Glutamatergic neuron (in vitro differentiated cells): ENCODE measurements around the gene NAV1. TPM values are rescaled to one million over a fixed set of nuclear protein-coding genes. Genes with fewer than 3 reads are reported as not detected.
A peak's percentile ranks its signal among the peaks of the same experiment; 100 is the strongest.

Experiments
- DNase-seq: peaks from one replicate; pipeline ENCODE4 v3.0.0; 2022
- H3K27ac Mint-ChIP-seq: one replicate; pipeline ENCODE4 v1.8.0; 2020; ENCODE audit warnings: mild to moderate bottlenecking, mixed read lengths, inconsistent platforms; ENCODE audit not compliant: unreplicated experiment
- H3K27me3 Mint-ChIP-seq: one replicate; pipeline ENCODE4 v1.8.0; 2020; ENCODE audit warnings: mild to moderate bottlenecking, moderate library complexity, mixed read lengths, inconsistent platforms; ENCODE audit not compliant: unreplicated experiment
- H3K36me3 Mint-ChIP-seq: one replicate; pipeline ENCODE4 v1.8.0; 2020; ENCODE audit warnings: mild to moderate bottlenecking, mixed read lengths, inconsistent platforms; ENCODE audit not compliant: unreplicated experiment
- H3K4me1 Mint-ChIP-seq: one replicate; pipeline ENCODE4 v1.8.0; 2020; ENCODE audit warnings: mild to moderate bottlenecking, low read depth, mixed read lengths, inconsistent platforms; ENCODE audit not compliant: unreplicated experiment
- H3K4me3 Mint-ChIP-seq: one replicate; pipeline ENCODE4 v1.8.0; 2020; ENCODE audit warnings: mild to moderate bottlenecking, mixed read lengths, inconsistent platforms; ENCODE audit not compliant: unreplicated experiment
- H3K9me3 Mint-ChIP-seq: one replicate; pipeline ENCODE4 v1.8.0; 2020; ENCODE audit warnings: mild to moderate bottlenecking, moderate library complexity, mixed read lengths, inconsistent platforms; ENCODE audit not compliant: unreplicated experiment
- total RNA-seq: library from RNA; stranded (reverse); fragmentation: NEBNext Ultra II Directional; extraction: Animal tissue kit (Norgen Biotek cat#: 25700); gene quantifications from one replicate; pipeline ENCODE4 v1.2.1, GENCODE V29; 2021; ENCODE audit not compliant: unreplicated experiment
- TF ChIP-seq, protein P1 (sequence below): fragments of 200-600 bp; sonication (generic); IDR thresholded peaks from one replicate; pipeline ENCODE4 v1.5.0; 2021; ENCODE audit not compliant: partially characterized antibody, unreplicated experiment

The NAV1 gene
- total RNA-seq, 1 donor from 2014 or later = 124 TPM

DNA sequence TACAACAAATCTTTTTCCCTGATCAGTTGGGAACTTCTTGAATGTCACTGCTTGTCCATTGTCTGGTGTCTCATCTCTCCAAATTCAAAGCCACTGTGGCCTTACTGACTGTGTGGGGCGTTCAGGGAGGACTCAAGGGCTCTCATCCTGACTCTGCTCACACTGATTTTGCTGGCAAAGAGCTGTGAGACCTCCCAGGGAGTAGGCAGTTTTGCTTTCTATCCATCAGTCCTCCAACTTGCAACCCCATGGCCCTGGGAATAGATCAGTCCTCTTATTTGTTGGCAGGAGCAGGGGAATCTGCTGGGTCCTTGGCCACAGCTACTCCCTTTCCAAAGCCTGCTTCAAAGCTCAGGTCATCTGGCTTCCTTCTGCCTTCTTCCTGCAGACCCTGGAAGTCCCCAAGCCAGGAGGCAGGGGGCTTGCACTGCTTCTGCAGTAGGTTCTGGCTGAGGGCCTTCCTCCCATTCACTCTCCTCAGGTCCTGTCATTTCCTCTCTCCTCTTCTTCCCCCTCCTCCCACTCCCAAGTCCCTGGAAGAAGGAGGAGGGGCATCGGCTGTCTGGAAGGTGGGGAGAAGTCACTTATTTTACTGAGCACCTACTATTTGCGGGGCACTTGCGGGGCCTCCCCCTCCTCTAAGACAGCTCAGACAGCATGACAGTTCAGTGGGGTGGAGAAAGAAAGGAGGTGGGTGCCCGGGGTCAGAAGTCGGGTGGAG lies 876 bp upstream of the NAV1 start:
- no peaks in the 10 kb centered on the region for H3K36me3 Mint-ChIP-seq
- TF ChIP-seq, protein P1, sequence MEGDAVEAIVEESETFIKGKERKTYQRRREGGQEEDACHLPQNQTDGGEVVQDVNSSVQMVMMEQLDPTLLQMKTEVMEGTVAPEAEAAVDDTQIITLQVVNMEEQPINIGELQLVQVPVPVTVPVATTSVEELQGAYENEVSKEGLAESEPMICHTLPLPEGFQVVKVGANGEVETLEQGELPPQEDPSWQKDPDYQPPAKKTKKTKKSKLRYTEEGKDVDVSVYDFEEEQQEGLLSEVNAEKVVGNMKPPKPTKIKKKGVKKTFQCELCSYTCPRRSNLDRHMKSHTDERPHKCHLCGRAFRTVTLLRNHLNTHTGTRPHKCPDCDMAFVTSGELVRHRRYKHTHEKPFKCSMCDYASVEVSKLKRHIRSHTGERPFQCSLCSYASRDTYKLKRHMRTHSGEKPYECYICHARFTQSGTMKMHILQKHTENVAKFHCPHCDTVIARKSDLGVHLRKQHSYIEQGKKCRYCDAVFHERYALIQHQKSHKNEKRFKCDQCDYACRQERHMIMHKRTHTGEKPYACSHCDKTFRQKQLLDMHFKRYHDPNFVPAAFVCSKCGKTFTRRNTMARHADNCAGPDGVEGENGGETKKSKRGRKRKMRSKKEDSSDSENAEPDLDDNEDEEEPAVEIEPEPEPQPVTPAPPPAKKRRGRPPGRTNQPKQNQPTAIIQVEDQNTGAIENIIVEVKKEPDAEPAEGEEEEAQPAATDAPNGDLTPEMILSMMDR = no peak
- H3K27ac Mint-ChIP-seq = no peak overlapping the region
- H3K9me3 Mint-ChIP-seq = no peaks in the 10 kb centered on the region
- peaks cover 18% of the 10 kb centered on the region for H3K4me1 Mint-ChIP-seq
- peak overlapping the region; percentile 77 for H3K4me3 Mint-ChIP-seq
- peaks cover 13% of the 10 kb centered on the region for H3K27me3 Mint-ChIP-seq
- no peak for DNase-seq

DNA sequence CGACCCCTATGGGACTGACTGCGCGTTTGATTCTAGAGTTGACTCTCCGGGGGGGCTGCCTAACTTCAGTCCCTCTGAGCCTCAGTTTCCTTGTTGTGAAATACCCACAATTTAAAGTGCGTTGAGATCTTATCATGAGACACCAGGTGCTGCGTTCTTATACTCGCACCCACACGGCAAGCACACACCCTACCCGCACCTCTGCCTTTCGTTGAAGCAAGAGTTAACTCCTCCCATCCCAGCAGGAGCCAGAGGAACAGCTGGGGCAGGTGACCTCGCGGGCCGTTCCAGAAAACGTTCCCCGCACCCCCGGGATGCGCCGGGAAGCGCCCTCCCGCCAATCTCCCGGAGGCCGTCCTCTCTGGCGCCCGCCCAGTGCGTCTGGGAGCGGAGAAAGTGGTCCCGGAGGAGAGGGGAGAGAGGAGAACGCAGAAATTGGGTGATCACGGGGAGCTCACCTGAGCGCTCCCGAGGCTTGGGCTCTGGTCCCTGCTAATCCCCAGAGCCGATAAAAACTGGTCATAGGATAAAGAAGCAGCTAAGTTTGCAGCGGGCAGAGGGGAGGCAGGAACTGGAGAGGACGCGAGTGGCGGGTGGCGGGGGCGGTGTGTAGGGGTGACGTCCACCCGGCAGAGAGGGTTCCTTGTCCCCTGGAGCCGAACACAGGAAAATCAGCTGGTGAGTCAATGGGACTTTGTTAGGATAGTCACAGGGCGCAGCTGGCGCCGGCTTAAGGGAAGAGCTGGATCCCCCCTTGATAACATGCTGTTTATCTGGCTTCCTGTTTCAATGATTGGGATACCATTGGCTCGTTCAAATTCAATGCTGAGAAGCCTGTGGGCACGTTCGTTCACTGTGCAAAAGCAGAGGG lies 869 bp downstream of the NAV1 start:
- TF ChIP-seq, protein P1 = no peak
- Mint-ChIP-seq H3K36me3 (no peaks in the 10 kb centered on the region), H3K4me3 (peak overlapping the region; percentile 90), H3K4me1 (peaks cover 31% of the 10 kb centered on the region), H3K27me3 (peaks cover 13% of the 10 kb centered on the region), H3K9me3 (peaks cover 4% of the 10 kb centered on the region), H3K27ac (peak overlapping the region; percentile 43)
- DNase-seq = peak; percentile 50

GRCh38 chr1:201540846-201541735 lies 2.2 kb downstream of the NAV1 start:
- H3K9me3 Mint-ChIP-seq = peaks cover 6% of the 10 kb centered on the region
- DNase-seq = no peak
- TF ChIP-seq, protein P1 = no peak
- H3K4me1 Mint-ChIP-seq = peaks cover 32% of the 10 kb centered on the region
- no peak overlapping the region for H3K27ac Mint-ChIP-seq
- H3K4me3 Mint-ChIP-seq = no peak overlapping the region
- no peaks in the 10 kb centered on the region for H3K36me3 Mint-ChIP-seq
- peaks cover 10% of the 10 kb centered on the region for H3K27me3 Mint-ChIP-seq

DNA sequence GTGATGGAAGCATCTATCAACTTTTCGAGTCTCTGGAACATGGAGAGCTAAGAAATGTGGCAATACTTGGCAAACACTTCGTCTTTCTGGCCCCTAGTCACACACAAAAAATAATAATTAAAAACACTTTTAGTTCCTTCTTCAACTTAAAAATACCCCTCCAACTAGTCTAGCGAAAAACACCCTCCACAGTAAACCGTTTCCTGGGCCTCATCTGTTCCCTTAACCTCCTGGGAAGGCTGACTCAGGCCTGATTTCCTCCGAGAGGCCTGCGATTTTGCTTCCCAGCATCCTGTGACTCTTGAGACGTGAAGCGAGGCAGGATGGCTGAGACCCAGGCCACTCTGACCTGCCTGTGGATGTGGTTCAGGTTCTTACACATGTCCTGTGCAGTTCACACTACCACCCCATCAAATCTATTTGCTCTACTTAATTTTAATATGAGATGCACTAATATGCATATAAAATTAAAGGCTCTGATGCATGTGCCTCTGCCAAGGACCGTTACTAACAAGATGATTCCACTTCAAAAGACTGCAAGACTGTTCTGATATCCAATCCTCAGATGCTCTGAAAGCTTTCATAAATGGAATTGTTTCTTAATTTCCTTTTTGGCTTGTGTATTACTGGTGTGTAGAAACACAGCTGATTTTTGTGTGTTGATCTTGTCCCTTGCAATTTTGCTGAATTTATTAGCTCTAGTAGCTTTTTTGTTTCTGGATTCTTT lies 3.5 kb downstream of the NAV1 start:
- Mint-ChIP-seq H3K27me3 (peaks cover 12% of the 10 kb centered on the region), H3K27ac (peak overlapping the region; percentile 23), H3K4me1 (peaks cover 35% of the 10 kb centered on the region), H3K36me3 (no peaks in the 10 kb centered on the region), H3K4me3 (no peak overlapping the region), H3K9me3 (peaks cover 6% of the 10 kb centered on the region)
- no peak for DNase-seq
- TF ChIP-seq, protein P1 = no peak
